Activated T-helper 1 cell treated with anti-CD3 and anti-CD28 coated beads, Interleukin-12 subunit alpha, Interleukin-12 subunit beta, Interleukin-2, Interleukin-4 antibody, amounts not matched to agents 30 ng/mL and 10 ng/mL and 1 ng/mL, durations not matched to agents 14 hours and 24 hours and 36 hours (primary cell): ENCODE measurements around the gene TNRC6A. TPM values are rescaled to one million over a fixed set of nuclear protein-coding genes. Genes with fewer than 3 reads are reported as not detected.

Experiments
- DNase-seq: peaks from one replicate; pipeline ENCODE4 v3.0.0; 2021; ENCODE audit warnings: low spot score
- H3K27ac Mint-ChIP-seq: one replicate; pipeline ENCODE4 v1.8.0; 2021; ENCODE audit warnings: mild to moderate bottlenecking, mixed read lengths
- H3K27me3 Mint-ChIP-seq: one replicate; pipeline ENCODE4 v1.8.0; 2022; ENCODE audit warnings: mild to moderate bottlenecking, moderate library complexity, mixed read lengths; ENCODE audit not compliant: insufficient read depth
- H3K36me3 Mint-ChIP-seq: one replicate; pipeline ENCODE4 v1.8.0; 2021; ENCODE audit warnings: low read depth, mixed read lengths
- H3K4me1 Mint-ChIP-seq: one replicate; pipeline ENCODE4 v1.8.0; 2021; ENCODE audit warnings: low read depth, mixed read lengths
- H3K4me3 Mint-ChIP-seq: one replicate; pipeline ENCODE4 v1.8.0; 2021; ENCODE audit warnings: mild to moderate bottlenecking, moderate library complexity, mixed read lengths
- H3K9me3 Mint-ChIP-seq: one replicate; pipeline ENCODE4 v1.8.0; 2021; ENCODE audit warnings: mixed read lengths
- intact Hi-C: fragments of 100-400 bp; cut with micrococcal nuclease; formaldehyde crosslinking; loops from one replicate; pipeline ENCODE4 v1.15.1; 2024
- total RNA-seq: library from RNA; stranded (reverse); gene quantifications from 2 replicates; pipeline ENCODE4 v1.2.3, GENCODE V29; 2022

Gene TNRC6A
- total RNA-seq, result 57.8 and 60.9 TPM in 2 replicates

GRCh38 chr16:24729243-24729950 lies at the start of gene TNRC6A:
TSS of gene TNRC6A (plus strand) at chr16:24729651. CDS start at chr16:24729842, 191 bp downstream.
- peak within 1 kb of the TSS; percentile 92 for H3K4me3 Mint-ChIP-seq
- peak within 1 kb of the TSS; percentile 96 for H3K27ac Mint-ChIP-seq
- DNase-seq, result peak; percentile 76

GRCh38 chr16:24681793-24682192 lies 47.7 kb upstream of the TNRC6A start:
- Mint-ChIP-seq H3K27ac (no peak overlapping the region), H3K4me3 (no peak overlapping the region), H3K4me1 (peaks cover 5% of the 10 kb centered on the region), H3K36me3 (no peaks in the 10 kb centered on the region), H3K9me3 (no peaks in the 10 kb centered on the region), H3K27me3 (no peaks in the 10 kb centered on the region)
- intact Hi-C loops, result no loop called here
- DNase-seq, result no peak

More at GRCh38 chr16:24729243-24729950, at the start of gene TNRC6A:
- no peaks in the 10 kb centered on the region for H3K9me3 Mint-ChIP-seq
- peaks cover 42% of the 10 kb centered on the region for H3K4me1 Mint-ChIP-seq
- no peaks in the 10 kb centered on the region for H3K27me3 Mint-ChIP-seq
- intact Hi-C loops, result loop anchor here (1.0 kb wide), 1 partner anchor 188 kb away; no protein-coding TSS in a partner anchor
- H3K36me3 Mint-ChIP-seq, result peaks cover 28% of the 10 kb centered on the region

- no peak overlapping the region for H3K4me3 Mint-ChIP-seq
- intact Hi-C loops, result no loop called here
- no peaks in the 10 kb centered on the region for H3K27me3 Mint-ChIP-seq
- no peaks in the 10 kb centered on the region for H3K9me3 Mint-ChIP-seq
- peaks cover 5% of the 10 kb centered on the region for H3K4me1 Mint-ChIP-seq
- no peak for DNase-seq
- H3K27ac Mint-ChIP-seq, result no peak overlapping the region
- no peaks in the 10 kb centered on the region for H3K36me3 Mint-ChIP-seq
Measured at GRCh38 chr16:24683250-24683649, 46.2 kb upstream of the TNRC6A start.

GRCh38 chr16:24683847-24684493 lies 45.5 kb upstream of the TNRC6A start:
- no peaks in the 10 kb centered on the region for H3K36me3 Mint-ChIP-seq
- no peaks in the 10 kb centered on the region for H3K27me3 Mint-ChIP-seq
- no peaks in the 10 kb centered on the region for H3K9me3 Mint-ChIP-seq
- H3K4me3 Mint-ChIP-seq, result no peak overlapping the region
- H3K4me1 Mint-ChIP-seq, result peaks cover 5% of the 10 kb centered on the region
- H3K27ac Mint-ChIP-seq, result no peak overlapping the region
- no peak for DNase-seq
- intact Hi-C loops, result no loop called here

- Mint-ChIP-seq H3K4me3 (no peak overlapping the region), H3K9me3 (no peaks in the 10 kb centered on the region), H3K27me3 (no peaks in the 10 kb centered on the region), H3K36me3 (no peaks in the 10 kb centered on the region), H3K27ac (no peak overlapping the region), H3K4me1 (peaks cover 5% of the 10 kb centered on the region)
- intact Hi-C loops, result no loop called here
- DNase-seq, result no peak
Measured at GRCh38 chr16:24685539-24686432, 43.7 kb upstream of the TNRC6A start.

GRCh38 chr16:24686678-24687077 lies 42.8 kb upstream of the TNRC6A start:
- intact Hi-C loops, result no loop called here
- H3K36me3 Mint-ChIP-seq, result no peaks in the 10 kb centered on the region
- peaks cover 5% of the 10 kb centered on the region for H3K4me1 Mint-ChIP-seq
- no peak overlapping the region for H3K27ac Mint-ChIP-seq
- H3K4me3 Mint-ChIP-seq, result no peak overlapping the region
- H3K27me3 Mint-ChIP-seq, result no peaks in the 10 kb centered on the region
- no peak for DNase-seq
- no peaks in the 10 kb centered on the region for H3K9me3 Mint-ChIP-seq

- H3K27ac Mint-ChIP-seq, result no peak overlapping the region
- no peaks in the 10 kb centered on the region for H3K36me3 Mint-ChIP-seq
- DNase-seq, result no peak
- H3K4me1 Mint-ChIP-seq, result peaks cover 5% of the 10 kb centered on the region
- H3K27me3 Mint-ChIP-seq, result no peaks in the 10 kb centered on the region
- H3K4me3 Mint-ChIP-seq, result no peak overlapping the region
- H3K9me3 Mint-ChIP-seq, result no peaks in the 10 kb centered on the region
- intact Hi-C loops, result loop anchor here (2.0 kb wide), 1 partner anchor 172 kb away; no protein-coding TSS in a partner anchor
Measured at GRCh38 chr16:24688359-24688758, 41.1 kb upstream of the TNRC6A start.

GRCh38 chr16:24689128-24689527 lies 40.3 kb upstream of the TNRC6A start:
- Mint-ChIP-seq H3K4me1 (peaks cover 5% of the 10 kb centered on the region), H3K27me3 (no peaks in the 10 kb centered on the region), H3K4me3 (no peak overlapping the region), H3K36me3 (no peaks in the 10 kb centered on the region), H3K9me3 (no peaks in the 10 kb centered on the region), H3K27ac (no peak overlapping the region)
- no peak for DNase-seq
- intact Hi-C loops, result loop anchor here (2.0 kb wide), 1 partner anchor 172 kb away; no protein-coding TSS in a partner anchor

- Mint-ChIP-seq H3K27me3 (no peaks in the 10 kb centered on the region), H3K27ac (no peak overlapping the region), H3K9me3 (no peaks in the 10 kb centered on the region), H3K36me3 (no peaks in the 10 kb centered on the region), H3K4me1 (no peaks in the 10 kb centered on the region), H3K4me3 (no peak overlapping the region)
- DNase-seq, result no peak
- intact Hi-C loops, result no loop called here
Measured at GRCh38 chr16:24692854-24693253, 36.6 kb upstream of the TNRC6A start.

GRCh38 chr16:24694931-24695330 lies 34.5 kb upstream of the TNRC6A start:
- no peaks in the 10 kb centered on the region for H3K27me3 Mint-ChIP-seq
- H3K9me3 Mint-ChIP-seq, result no peaks in the 10 kb centered on the region
- intact Hi-C loops, result no loop called here
- no peak for DNase-seq
- H3K4me3 Mint-ChIP-seq, result no peak overlapping the region
- H3K4me1 Mint-ChIP-seq, result no peaks in the 10 kb centered on the region
- H3K36me3 Mint-ChIP-seq, result no peaks in the 10 kb centered on the region
- no peak overlapping the region for H3K27ac Mint-ChIP-seq

GRCh38 chr16:24696699-24697098 lies 32.8 kb upstream of the TNRC6A start:
- intact Hi-C loops, result no loop called here

GRCh38 chr16:24698308-24698707 lies 31.1 kb upstream of the TNRC6A start:
- no peak overlapping the region for H3K27ac Mint-ChIP-seq
- H3K4me1 Mint-ChIP-seq, result no peaks in the 10 kb centered on the region
- H3K9me3 Mint-ChIP-seq, result no peaks in the 10 kb centered on the region
- no peaks in the 10 kb centered on the region for H3K36me3 Mint-ChIP-seq
- no peak for DNase-seq
- no peaks in the 10 kb centered on the region for H3K27me3 Mint-ChIP-seq
- intact Hi-C loops, result no loop called here
- H3K4me3 Mint-ChIP-seq, result no peak overlapping the region

More at GRCh38 chr16:24696699-24697098, 32.8 kb upstream of the TNRC6A start:
- DNase-seq, result no peak
- Mint-ChIP-seq H3K36me3 (no peaks in the 10 kb centered on the region), H3K4me1 (no peaks in the 10 kb centered on the region), H3K27me3 (no peaks in the 10 kb centered on the region), H3K4me3 (no peak overlapping the region), H3K27ac (no peak overlapping the region), H3K9me3 (no peaks in the 10 kb centered on the region)
